OCI-M1 (cell line): ENCODE results near the gene MACF1.

Experiments
- DNase-seq: peaks from one replicate; lab custom pipeline; 2025; lab: John Stamatoyannopoulos, UW

MACF1 gene

DNA sequence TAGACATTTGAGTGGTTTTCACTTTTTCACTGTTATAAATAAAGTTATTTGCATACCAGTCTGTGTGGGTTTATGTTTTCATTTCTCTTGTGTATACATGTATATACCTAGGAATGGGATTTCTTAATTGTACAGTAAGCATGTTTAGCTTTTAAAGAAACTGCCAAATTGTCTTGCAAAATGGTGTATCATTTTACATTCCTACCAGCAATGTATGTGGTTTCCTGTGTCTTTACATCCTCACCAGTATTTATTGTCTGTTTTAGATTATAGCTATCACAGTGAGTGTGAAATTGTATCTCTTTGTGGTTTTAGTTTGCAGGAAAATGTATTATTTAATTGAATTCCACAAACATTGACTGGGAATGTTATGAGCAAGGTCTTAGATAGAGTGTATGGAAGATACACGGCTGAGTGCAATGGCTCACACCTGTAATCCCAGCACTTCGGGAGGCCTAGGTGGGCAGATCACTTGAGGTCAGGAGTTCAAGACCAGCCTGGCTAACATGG, 57.3 kb downstream of the MACF1 start:
- DNase-seq, result no peak

DNA sequence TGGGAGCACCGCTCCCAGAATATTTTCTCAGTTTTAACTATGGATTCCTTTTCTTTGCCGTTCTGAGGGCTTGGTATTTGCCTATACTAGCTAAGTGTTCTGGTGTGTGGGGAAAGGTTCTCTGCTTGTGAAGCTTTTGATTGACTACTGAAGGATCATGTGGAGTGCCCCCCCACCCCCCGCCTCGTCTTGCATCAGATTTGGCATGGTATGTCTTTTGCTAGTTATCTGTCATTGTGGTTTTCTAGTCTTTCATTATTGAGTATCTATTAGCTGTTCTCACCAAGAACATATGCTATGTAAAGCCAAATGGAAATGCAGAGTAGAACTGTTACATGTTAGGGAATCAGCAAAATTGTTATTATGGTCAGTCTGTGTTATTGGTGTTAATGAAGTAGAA, 58.3 kb downstream of the MACF1 start:
- peak; percentile 49 for DNase-seq

DNA sequence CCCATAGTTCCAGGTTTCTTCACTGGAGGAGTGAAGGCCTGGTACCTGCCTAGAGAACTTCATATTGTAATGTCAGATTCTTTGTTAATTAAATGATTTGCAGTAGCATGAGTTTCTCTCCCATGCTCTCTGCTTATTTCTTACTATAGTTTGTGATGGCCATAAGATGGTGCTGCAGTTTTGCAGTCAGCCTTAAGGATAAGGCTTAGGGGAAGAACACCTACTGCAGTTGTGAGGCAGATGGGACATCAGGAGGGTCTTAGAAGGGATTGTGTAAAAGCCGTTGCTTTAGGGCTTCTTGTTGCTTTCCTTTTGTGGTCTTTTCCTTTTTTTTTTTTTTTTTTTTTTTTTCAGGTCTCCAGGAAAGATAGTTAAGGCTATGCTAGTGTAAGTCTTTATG, 61.8 kb downstream of the MACF1 start:
- DNase-seq, result peak; percentile 53

DNA sequence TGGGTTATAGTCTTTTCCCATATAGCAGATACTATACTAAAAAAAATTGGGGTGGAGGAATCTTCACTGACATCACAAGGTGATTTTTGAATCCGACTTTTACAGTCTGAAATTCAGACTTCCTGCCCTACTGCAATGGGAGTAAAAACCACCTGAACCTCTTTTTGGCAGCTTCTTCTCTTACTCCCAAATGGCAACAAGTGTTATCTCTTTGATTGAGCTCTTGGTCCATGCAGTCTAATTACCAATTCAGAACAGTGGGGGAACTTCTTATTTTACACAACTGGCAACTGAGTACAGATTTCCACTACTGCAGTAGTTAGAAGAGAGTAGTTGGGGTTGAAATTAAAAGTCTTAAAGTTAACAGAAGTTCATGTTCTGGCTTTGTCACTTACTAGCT, 62.3 kb downstream of the MACF1 start:
- no peak for DNase-seq

DNA sequence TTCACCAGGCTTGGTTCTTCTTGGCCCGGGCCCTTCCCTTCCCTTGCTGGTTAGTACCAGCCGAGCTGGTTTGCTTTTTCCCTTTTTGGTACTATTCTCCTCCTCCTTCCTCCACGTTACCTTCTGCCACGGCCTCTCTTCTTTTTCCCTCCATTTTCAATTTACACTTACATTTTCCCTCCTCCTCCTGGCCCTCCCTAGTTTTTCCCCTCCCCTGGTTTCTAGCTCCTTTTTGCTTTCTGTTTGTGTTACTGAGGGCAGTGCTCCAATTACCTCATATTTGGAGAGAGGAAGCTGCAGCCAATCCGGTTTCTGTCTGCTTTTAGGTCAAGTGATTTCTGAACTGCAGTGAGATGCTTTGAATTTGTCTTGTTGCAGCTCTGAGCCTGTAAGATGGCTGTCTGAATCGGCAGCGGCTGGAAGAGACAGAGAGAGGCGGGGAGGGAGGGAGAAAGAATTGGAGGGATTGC, 63.7 kb downstream of the MACF1 start:
- peak; percentile 58 for DNase-seq

DNA sequence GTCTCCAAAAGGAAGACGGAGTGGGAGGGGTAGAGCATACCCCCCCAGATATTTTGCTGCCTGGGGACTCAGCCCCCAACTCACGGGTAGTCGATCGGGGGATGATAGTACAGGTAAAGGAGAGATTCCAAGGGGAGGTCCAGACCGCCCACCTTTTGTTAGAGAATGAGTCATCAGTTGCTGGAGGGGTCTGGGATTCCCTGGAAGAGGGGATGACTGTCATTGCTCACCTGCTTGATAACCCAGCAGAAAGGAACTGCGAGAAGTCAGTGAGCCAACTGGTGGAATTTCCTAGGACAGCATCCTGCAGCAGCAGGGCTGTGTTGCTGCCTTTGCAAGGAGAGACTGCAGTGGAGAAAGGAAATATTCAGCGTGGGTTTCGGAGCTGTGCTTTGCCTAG, 64.4 kb downstream of the MACF1 start:
- no peak for DNase-seq

DNA sequence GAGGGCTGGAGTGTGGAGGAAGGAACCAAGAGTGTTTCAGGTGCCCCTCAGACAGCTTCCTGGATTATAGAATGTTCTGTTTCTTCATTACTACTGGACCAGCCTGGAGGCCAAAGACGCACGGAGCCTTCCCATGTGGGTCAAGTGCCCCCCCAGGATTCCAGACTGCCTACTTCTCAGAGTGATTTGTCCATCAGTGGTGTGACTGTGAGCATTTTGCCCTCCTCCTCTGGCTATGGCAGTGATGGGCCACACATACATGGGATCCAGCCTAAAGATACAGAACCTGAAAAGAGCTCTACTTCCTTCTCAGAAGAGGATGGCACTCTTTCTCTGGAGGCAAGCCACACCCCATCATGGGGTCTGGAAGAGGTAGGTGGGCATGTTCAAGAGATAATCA, 64.9 kb downstream of the MACF1 start:
- no peak for DNase-seq

DNA sequence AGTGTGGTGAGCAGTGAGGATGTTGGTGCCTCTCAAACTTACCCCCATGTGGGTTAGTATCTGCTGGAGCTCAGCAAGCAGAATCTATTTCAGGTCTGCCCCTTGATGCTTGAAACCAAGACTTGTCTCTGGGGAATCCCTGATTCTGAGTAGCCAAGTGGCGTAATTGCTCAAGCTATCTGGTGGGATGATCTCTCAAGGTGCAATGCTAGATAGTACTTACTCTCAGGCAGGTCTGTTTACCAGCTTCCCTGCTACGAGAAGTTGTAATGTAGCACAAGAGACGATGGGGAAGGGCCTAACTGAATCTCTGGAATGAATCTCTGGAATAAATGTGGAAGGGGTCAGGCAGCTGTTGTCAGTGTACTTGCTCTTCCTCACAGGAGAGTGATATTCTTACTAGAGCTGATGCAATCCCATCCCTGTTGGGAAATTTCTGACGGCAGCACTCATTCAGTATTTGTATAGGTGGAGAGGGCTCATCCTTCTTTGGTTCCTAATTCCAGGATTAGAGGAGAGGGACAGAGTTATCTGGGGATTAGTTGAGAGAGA, 65.4 kb downstream of the MACF1 start:
- peak; percentile 26 for DNase-seq

DNA sequence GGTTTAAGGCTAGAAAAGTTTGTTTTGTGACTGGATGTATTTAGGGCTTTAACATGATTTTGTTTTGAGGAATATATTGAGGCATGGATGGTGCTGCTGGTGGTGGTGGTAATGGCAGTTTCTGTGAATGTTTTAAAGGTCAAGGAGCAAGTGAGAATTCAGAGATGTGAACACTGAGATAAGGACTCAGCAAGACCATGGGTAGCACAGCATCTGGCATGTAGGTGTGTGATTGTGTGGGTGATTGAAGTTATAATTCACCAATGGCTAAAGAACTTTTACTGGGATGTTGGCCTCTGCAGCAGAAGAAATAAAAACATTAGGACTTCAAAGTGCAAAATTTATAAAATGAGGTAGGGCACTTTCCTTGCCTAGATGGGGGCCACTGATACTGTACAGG, 65.9 kb downstream of the MACF1 start:
- DNase-seq, result no peak

DNA sequence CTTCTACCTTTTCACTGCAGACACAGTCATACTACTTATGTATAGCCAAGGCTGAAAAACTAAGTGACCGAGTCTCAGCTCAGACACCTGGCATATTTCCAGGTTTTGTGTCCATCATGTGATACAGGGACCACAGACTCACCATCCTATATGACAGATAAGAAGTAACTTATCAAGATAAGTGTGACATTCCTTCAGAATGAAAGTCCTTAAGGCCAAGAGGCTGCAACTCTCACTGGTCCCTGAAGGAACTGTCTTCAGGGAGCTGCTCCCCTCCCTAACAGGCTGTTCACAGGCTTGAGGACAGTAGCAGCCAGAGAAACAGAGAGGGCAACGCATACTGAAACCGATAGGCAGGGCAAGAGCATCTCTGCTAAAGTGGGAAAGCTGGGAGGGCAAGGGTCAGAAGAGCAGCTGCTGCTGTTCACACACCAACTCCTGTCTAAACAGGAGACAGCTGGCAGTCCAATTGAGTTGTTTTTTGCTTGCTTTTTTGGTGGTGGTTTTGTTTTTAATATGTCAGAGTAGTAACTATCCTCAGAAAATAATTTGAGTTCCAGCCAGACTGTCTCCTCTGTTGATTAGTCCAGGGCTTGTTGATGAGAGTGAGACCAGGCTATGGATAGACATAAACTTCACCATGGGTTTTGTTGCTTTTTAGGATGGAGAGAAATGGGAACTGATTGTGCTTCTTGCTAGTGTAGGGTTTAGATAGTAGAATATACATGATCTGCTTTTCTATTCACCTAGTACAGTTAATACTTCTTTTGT, 67.7 kb downstream of the MACF1 start:
- peak; percentile 62 for DNase-seq

DNA sequence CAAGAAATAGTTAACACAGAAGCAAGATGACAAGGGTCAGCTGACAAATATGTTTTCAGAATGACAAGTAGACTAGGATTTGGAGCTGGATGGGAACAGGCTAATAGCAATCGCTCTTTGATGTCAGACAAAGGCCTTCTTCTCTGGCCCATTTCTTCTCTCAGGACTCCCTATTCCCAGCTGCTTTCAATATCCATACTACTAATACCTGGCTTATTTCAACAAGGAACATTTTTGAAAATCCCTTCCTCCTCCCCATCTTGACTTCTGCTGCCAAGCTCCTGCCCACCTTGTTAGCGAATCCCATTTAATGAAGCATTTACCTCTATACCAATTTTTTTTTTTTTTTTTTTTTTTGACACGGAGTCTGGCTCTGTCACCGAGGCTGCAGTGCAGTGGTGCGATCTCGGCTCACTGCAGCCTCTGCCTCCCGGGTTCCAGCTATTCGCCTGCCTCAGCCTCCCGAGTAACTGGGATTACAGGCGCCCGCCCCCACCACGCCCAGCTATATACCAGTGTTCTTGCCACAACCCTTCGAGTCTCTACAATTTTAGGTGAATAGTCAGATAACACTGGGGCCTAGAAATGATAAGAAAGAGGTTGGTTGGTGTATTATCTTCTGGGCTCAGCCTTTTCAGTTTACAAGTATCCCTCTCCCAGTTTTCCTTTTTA, 68.4 kb downstream of the MACF1 start:
- DNase-seq, result no peak

DNA sequence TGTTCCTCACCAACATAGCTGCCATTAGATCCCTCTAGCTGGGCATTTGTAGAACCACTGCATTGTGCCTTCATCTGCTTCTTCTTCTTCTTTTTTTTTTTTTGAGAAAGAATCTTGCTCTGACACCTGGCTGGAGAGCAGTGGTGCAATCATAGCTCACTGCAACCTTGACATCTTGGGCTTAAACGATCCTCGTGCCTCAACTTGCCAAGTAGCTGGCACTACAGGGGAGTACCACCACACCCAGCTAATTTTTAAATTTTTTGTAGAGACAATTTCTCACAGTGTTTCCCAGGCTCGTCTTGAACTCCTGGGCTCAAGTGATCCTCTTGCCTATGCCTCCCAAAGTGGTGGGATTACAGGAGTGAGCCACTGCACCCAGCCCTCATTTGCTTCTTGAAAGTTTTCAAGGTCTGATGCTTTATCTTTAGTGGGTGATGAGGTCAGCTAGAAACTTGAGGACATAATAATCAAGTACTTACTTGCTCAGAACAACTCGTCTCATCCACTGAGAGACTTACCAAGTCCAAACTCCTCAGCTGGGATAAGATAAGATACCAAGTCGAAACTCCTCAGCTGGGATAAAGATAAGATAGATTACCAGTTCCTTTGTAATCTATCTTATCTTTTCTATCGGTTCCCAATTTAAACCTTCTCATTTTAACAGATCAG, 71.5 kb downstream of the MACF1 start:
- DNase-seq, result peak; percentile 18

DNA sequence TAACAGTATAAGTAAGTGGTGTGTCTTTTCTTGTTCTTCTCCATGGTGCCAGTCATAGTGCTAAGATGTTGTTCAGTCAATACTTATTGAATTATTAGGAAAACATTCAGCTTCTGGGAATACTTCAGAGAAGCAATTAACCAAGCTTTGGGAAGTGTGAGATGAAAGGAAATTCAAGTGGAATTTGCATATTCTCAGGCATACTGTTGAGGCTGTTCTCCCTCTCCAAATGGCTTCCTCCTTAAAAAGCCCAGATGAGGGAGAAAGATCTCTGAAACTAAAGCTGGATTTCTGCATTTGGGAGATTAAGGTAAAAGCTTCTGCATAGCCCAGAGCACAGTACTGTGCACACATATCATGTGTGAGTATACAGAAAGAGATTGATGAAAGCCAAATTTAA, 73.4 kb downstream of the MACF1 start:
- no peak for DNase-seq

DNA sequence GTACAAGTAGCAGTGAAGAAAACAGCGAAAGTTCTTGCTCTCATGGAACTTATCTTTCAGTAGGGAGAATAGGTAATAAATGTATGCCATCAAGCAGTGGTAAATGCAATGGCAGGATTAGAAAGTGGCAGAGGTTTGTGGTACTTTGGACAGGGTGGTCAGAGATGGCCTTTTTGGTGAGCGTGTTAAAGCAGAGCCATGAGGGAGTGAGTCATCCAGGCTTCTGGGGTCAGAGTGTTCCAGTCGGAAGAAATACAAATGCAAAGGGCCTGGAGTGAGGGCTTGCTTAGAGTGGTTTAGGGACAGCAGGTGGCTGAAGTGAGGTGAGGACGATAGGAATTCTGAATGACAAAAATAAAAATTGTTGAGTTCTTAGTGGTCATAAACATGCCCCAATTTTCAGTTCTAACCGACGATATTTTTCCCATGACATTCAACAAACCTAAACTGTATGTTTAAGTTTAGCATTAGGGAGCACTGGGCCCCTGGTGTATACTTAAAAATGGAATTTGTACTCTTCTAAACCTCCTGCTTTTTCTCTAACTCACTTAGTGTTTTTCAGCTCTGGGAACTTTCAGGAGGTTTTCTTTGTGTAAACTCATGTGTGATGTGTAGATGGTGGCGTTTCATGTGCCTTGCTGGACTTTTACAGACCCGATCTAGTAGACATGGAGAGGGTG, 78.2 kb downstream of the MACF1 start:
- no peak for DNase-seq

DNA sequence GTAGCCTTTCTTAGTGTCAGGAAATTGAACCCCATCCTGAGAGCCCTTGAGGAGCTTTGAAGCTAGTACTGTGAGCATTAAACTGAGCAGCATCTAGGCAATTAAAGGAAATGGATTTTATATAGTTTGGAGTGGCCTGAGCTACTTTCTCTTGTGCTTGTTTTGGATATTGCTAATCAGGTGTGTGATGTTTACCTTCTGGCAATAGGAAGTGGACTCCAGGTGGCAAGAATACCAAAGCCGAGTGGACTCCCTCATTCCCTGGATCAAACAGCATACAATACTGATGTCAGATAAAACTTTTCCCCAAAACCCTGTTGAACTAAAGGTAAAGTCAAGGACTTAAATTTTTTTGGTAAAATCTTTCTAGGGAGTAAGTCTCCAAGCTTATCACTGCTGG, 79.4 kb downstream of the MACF1 start:
- DNase-seq, result no peak

DNA sequence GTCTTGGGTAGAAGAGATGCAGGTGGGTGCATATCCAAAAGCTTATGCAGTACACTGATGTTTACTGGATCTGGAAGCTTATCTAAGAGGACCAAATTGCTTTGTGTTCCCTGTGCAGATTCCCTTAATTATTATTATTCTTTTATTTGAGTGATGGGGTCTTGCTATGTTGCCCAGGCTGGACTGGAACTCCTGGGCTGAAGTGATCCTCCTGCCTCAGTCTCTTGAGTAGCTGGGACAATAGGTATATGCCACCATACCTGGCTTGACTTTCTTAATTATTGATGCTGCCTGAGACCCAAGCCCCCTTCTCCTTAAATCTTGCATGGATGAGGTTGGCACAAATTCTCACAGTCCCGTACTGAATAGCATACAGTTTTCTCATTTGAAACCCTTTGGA, 83.0 kb downstream of the MACF1 start:
- DNase-seq, result no peak

DNA sequence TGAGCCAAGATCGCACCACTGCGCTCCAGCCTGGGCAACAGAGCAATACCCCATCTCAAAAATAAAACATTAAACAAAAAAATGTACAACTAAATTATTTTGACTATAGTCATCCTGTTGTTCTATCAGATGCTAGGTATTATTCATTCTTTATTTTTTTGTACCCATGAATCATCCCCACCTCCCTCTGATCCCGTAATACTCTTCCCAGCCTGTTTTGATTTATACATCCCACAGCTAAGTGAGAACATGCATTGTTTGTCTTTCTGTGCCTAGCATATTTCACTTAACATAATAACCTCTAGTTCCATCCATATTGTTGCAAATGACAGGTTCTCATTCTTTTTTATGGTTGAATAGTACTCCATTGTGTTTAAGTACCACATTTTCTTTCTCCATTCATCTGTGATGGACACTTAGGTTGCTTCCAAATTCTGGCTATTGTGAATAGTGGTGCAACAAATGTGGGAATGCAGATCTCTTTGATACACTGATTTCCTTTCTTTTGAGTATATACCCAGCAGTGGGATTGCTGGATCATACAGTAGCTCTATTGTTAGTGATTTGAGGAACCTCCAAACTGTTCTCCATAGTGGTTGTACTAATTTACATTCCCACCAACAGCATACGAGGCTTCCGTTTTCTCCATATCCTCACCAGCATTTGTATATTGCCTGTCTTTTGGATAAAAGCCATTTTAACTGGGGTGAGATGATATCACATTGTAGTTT, 84.4 kb downstream of the MACF1 start:
- no peak for DNase-seq

DNA sequence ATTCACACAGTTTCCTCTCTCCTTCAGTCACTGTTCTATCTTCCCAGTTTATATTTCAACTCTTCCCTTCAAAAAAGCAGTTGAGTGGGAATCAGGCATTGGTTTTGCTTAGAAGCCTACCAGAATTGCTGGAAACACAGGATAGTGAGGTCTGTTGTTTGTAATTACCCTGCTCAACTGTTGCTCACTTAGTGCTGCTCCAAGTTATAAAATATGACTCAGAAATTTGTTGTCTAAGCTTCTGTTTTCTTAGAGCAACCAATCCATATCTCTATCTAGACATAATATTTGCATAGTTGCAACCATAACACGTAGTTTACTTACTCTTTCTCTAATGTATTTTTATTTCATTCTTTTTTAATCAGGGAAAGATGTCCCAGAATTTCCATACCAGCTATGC, 87.9 kb downstream of the MACF1 start:
- DNase-seq, result no peak

DNA sequence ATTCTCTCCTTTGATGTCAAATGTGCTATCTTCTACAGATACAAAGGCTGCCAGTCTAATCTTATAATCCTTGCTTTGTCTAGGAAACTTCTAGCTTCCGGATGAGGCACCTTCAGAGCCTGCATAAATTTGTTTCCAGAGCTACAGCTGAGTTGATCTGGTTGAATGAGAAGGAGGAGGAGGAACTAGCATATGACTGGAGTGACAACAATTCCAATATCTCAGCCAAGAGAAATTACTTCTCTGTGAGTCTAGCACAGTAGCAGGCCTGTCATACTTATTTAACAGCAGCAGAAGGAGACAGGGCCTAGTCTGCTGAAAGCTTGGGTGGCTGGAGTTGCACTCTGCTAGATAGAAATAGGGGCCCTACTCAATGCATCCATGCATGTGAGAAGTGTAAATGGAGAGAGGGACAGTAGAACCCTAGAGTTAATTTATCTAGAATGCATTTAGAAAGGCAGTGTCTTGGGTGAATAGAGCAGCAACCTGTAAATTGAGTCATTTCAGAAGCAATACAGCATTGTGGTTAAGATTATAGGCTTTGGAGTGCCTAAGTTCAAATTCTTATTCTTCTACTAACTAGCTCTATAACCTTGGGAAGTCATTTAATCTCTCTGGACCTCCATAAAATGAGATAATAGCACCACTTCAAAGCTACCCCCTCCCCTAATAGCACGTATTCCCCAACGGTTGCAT, 89.0 kb downstream of the MACF1 start:
- DNase-seq, result no peak

DNA sequence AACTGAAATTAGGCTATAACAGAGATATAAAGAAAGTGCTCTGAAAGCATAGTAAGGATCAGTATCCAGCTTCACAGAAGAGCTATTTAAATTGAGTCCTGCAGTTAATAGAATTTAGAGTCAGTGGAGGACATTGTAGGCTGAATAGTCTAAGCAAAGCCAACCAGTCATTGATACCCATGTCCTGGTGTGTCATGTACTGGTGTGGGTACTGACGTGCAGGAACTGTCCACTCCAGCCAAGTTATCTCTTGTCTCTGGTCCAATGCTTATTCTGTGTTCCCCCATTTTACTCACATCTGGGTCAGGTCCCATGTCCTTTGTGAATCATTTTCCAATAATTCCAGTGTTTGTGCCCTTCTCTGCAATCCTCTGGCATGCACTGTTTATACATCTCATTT, 90.0 kb downstream of the MACF1 start:
- no peak for DNase-seq

DNA sequence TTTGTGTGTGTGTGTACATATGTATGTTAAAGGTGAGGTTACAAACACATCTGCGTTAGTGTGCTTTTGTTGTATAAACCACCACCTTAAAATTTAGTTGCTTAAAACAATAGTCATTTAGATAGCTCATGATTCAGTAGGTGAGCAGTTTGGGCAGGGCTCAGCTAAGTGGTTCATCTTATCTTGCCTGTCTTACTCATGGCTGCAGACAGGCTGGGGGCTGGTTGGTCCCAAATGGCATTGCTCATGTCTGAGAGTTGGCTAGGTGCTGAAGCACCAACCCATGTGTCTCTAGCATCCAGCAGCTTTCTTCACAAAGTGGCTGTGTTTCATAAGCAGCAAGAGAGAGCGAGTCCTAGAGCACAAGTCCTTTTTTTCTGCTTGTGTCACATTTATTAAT, 91.4 kb downstream of the MACF1 start:
- no peak for DNase-seq
